Ishikawa (cell line): Measurements from ENCODE around the gene MYH14.

Experiments
- CEBPB ChIP-seq: IDR thresholded peaks from 2 replicates; pipeline ENCODE4 v1.6.1; 2012
- CREB1 ChIP-seq: IDR thresholded peaks from 2 replicates; pipeline ENCODE4 v1.6.1; 2012; ENCODE audit warnings: low read depth
- EGR1 ChIP-seq: IDR thresholded peaks from 2 replicates; pipeline ENCODE4 v1.6.1; 2012
- EP300 ChIP-seq: IDR thresholded peaks from 2 replicates; pipeline ENCODE4 v1.6.1; 2012; ENCODE audit warnings: borderline replicate concordance
- FOXM1 ChIP-seq: IDR thresholded peaks from 2 replicates; pipeline ENCODE4 v1.6.1; 2012; ENCODE audit warnings: low read depth, borderline replicate concordance
- NFIC ChIP-seq: IDR thresholded peaks from 2 replicates; pipeline ENCODE4 v1.6.1; 2012
- RAD21 ChIP-seq: IDR thresholded peaks from 2 replicates; pipeline ENCODE4 v1.6.1; 2012; ENCODE audit warnings: low read depth
- REST ChIP-seq: IDR thresholded peaks from 2 replicates; pipeline ENCODE4 v1.6.1; 2012; ENCODE audit warnings: low read depth, mild to moderate bottlenecking
- TAF1 ChIP-seq: IDR thresholded peaks from 2 replicates; pipeline ENCODE4 v1.6.1; 2012; ENCODE audit warnings: low read depth, mild to moderate bottlenecking
- TCF12 ChIP-seq: IDR thresholded peaks from 2 replicates; pipeline ENCODE4 v1.6.1; 2012; ENCODE audit warnings: low read depth
- TEAD4 ChIP-seq: IDR thresholded peaks from 2 replicates; pipeline ENCODE4 v1.6.1; 2012
- USF1 ChIP-seq: IDR thresholded peaks from 2 replicates; pipeline ENCODE4 v1.6.1; 2012
- YY1 ChIP-seq: IDR thresholded peaks from 2 replicates; pipeline ENCODE4 v1.6.1; 2012; ENCODE audit warnings: low read depth
- ZBTB7A ChIP-seq: IDR thresholded peaks from 2 replicates; pipeline ENCODE4 v1.6.1; 2012; ENCODE audit warnings: low read depth
- TF ChIP-seq, protein P1 (sequence below): IDR thresholded peaks from 2 replicates; pipeline ENCODE4 v1.6.1; 2012

Gene MYH14

DNA sequence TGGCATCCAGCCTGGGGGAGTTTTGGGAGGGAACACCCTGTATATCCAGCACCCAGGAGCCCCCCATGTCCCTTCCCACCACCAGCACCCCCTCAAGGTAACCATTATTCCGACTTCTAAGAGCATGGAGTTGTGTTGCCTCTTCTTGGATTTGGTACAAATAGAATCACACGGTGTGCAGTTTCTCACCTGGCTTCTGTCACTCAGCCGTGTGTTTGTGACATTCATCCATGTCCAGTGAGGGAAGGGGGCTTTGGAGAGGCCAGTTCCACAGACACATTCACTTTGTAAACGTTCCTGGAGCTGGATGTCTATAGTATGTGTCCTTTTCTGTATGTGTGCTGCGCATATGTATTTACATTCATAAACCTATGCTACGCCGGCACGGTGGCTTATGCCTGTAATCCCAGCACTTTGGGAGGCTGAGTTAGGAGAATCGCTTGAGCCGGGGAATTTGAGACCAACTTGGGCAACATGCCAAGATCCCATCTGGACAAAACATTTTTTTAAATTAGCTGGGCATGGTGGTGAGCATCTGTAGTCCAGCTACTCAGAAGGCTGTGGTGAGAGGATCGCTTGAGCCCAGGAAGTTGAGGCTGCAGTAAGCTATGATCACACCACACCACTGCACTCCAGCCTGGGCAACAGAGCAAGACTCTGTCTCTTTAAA, 36.6 kb downstream of the MYH14 start:
- no peak for TF ChIP-seq EP300
- TF ChIP-seq NFIC: peak; percentile 54

- no peak for TF ChIP-seq TCF12
- TF ChIP-seq NFIC: no peak
These were observed 39.2 kb downstream of the MYH14 start for GRCh38 chr19:50242581-50242980.

DNA sequence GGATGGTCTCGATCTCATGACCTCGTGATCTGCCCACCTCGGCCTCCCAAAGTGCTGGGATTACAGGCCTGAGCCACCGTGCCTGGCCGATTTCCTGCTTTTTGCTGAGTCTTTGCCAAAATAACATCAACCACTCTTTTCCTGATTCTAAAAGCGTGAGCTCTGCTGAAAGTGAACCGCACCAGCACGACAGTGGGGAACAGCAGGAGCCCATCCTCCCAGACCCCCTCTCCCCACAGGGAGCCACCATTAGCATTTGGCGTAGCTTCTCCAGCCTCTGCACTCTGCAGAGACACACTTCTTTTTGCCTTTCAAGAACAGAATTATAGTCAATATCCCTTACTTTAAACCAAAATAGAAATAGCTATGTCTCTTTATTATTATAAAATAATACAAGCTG, 41.3 kb downstream of the MYH14 start:
- TF ChIP-seq TEAD4 (no peak), TCF12 (no peak), FOXM1 (no peak), USF1 (no peak), CEBPB (no peak), REST (no peak), CREB1 (no peak), EGR1 (no peak)
- TF ChIP-seq, protein P1, sequence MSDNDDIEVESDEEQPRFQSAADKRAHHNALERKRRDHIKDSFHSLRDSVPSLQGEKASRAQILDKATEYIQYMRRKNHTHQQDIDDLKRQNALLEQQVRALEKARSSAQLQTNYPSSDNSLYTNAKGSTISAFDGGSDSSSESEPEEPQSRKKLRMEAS: no peak

DNA sequence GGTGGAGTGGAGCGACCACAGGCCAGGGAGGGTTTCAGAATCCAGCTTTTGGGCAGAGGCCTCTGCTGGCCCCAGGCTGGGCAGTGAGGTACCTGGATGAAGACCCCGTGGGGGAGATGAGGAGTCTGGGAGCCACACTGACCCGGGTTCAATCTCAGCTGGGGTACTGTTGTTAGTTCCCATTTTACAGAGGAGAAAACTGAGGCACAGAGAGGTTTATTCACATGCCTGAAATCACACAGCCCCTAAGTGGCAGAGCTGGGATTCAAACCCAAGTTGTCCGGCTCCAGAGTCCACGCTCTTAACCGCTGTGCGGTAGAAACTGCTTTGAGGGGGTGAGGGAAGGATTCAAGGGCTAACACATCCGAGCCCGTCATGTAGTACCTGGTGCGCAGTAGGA, 45.0 kb downstream of the MYH14 start:
- no peak for TF ChIP-seq RAD21
- TF ChIP-seq TAF1: no peak
- no peak for TF ChIP-seq YY1
- no peak for TF ChIP-seq REST
- TF ChIP-seq EP300: no peak
- TF ChIP-seq FOXM1: no peak
- TF ChIP-seq TEAD4: no peak
- TF ChIP-seq TCF12: no peak
- TF ChIP-seq ZBTB7A: no peak

- no peak for TF ChIP-seq CEBPB
- TF ChIP-seq CREB1: no peak
- TF ChIP-seq ZBTB7A: no peak
- no peak for TF ChIP-seq EP300
- no peak for TF ChIP-seq YY1
- no peak for TF ChIP-seq TEAD4
- TF ChIP-seq REST: no peak
- no peak for TF ChIP-seq EGR1
- TF ChIP-seq, protein P1: no peak
- no peak for TF ChIP-seq TCF12
- no peak for TF ChIP-seq NFIC
- no peak for TF ChIP-seq USF1
- no peak for TF ChIP-seq TAF1
- TF ChIP-seq FOXM1: no peak
- no peak for TF ChIP-seq RAD21
These were observed 45.4 kb downstream of the MYH14 start for GRCh38 chr19:50248826-50249225.
